Aorta (tissue), 5 donors: ENCODE measurements around the gene MAP2. TPM values are rescaled to one million over a fixed set of nuclear protein-coding genes. Genes with fewer than 3 reads are reported as not detected.

Experiments used
- ATAC-seq: fragments of 200-7000 bp; cut with Tn5 transposase; one replicate; pipeline ENCODE4 v1.9.1; 2022; ENCODE audit warnings: moderate library complexity; ENCODE audit not compliant: low FRiP score
- DNase-seq, 2 donors: peaks; one replicate each; pipeline ENCODE4 v3.0.0-alpha.2; 2020
- H3K27ac ChIP-seq, 2 donors: one replicate each; pipeline ENCODE4 v1.5.1; 2013; ENCODE audit warnings: low read length in 2 of 2, mild to moderate bottlenecking in 2 of 2, moderate library complexity in 2 of 2, control low read depth in 1 of 2, inconsistent platforms in 1 of 2, low read depth in 1 of 2
- H3K27me3 ChIP-seq, 2 donors: one replicate each; pipeline ENCODE4 v1.6.1; 2013; ENCODE audit warnings: control low read depth in 1 of 2, low read length in 1 of 2, mild to moderate bottlenecking in 1 of 2, moderate library complexity in 1 of 2; ENCODE audit not compliant: insufficient read depth in 2 of 2, control insufficient read depth in 1 of 2
- H3K36me3 ChIP-seq, 2 donors: one replicate each; pipeline ENCODE4 v1.6.1; 2013; ENCODE audit warnings: control low read depth in 1 of 2, low read length in 1 of 2, mild to moderate bottlenecking in 1 of 2; ENCODE audit not compliant: insufficient read depth in 2 of 2, control insufficient read depth in 1 of 2
- H3K4me1 ChIP-seq, 2 donors: one replicate each; pipeline ENCODE4 v1.6.1; 2013; ENCODE audit warnings: low read length in 2 of 2, control low read depth in 1 of 2, mild to moderate bottlenecking in 1 of 2, moderate library complexity in 1 of 2; ENCODE audit not compliant: insufficient read depth in 2 of 2, control insufficient read depth in 1 of 2
- H3K4me3 ChIP-seq, 2 donors: one replicate each; pipeline ENCODE4 v1.5.1; 2013; ENCODE audit warnings: low read length in 2 of 2, control low read depth in 1 of 2, mild to moderate bottlenecking in 1 of 2
- H3K9me3 ChIP-seq: one replicate; pipeline ENCODE4 v1.6.1; 2013; ENCODE audit warnings: mild to moderate bottlenecking, low read length; ENCODE audit not compliant: control insufficient read depth
- WGBS, 2 donors: extraction: QIAGEN DNeasy Blood & Tissue Kit; methylation state at CpG; one replicate each; pipeline ENCODE4 v1.1.7; 2013; 5-methylcytosine and 5-hydroxymethylcytosine counted together
- intact Hi-C, 2 donors: fragments of 100-400 bp; cut with DNase I; formaldehyde crosslinking; loops; one replicate each; pipeline versions ENCODE4 v1.14.2 to v1.15.0; 2022
- polyA plus RNA-seq, 2 donors: library from polyadenylated mRNA; stranded (reverse); fragments of 200-250 nt; gene quantifications; one replicate each; pipeline ENCODE4 v1.2.3, GENCODE V29; 2013
- total RNA-seq, 2 donors: library from RNA; stranded (reverse); fragmentation: NEBNext Ultra II Directional; extraction: Animal tissue kit (Norgen Biotek cat#: 25700); gene quantifications; one replicate each; pipeline ENCODE4 v1.2.1, GENCODE V29; 2021
- donor health status: healthy with polysubstance abuse.
- donor health status: Bipolar disorder and iron deficiency.
- donor health status: DM: no; HTN: no; CAD: no.
- donor health status: DM: no; HTN: no; CAD: no.
- donor health status: DM: yes; HTN: yes; CAD: no.

The MAP2 gene
- total and polyA plus RNA-seq, 4 donors: 15.3 to 59.7 (median 20.3) TPM

DNA sequence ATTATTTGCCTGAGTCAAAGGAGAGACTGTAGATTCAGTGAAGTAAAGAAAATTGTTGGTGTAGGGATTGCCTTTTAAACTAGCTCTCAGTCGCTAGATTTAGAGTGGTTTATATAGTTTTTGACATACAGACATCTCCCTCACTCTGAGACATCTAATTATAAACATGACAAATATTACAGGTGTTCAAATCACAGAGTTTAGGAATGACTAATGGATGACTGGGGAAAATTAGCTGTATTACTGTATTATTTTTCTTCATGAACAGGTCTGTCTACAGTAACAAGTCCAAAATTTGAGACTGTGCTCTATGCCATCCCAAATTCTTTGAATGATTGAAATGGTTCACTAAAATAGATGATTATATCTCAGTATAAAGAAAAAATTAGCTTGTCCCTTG, 40.0 kb downstream of the MAP2 start:
- Histone ChIP-seq H3K36me3 (no peaks in the 10 kb centered on the region), H3K9me3 (no peaks in the 10 kb centered on the region), H3K4me1 (peaks cover 3% of the 10 kb centered on the region in 2 donors), H3K27me3 (no peaks in the 10 kb centered on the region), H3K27ac (no peak overlapping the region), H3K4me3 (no peak overlapping the region)
- intact Hi-C loops: loop anchor here (5.0 to 10.0 kb wide), 2 partner anchors 37 to 61 kb away; no protein-coding TSS in a partner anchor
- ATAC-seq (no peak), DNase-seq (no peak)
- WGBS, 2 donors: 72 to 74% methylated on average over 1 of the region's 1 CpG

DNA sequence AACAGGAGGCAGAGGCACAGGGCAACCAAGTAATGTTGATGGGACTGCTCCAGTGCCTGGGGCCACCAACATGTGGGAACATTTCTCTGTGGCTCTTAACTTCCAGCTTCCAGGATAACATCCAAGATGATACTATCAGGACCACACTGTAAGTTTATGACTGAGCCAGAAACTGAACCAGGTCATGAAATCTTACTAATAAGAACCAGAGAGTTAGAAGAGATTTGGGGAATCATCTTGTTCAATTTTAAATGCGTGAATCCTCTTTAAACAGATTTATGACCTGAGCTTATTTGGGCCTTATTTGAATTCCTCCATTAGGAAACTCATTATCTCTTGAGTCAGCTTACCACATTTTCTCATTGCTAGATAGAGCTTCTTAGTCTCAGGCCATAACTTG, 45.0 kb downstream of the MAP2 start:
- 59 to 99% methylated on average over 1 of the region's 1 CpG for WGBS, 2 donors
- Histone ChIP-seq H3K36me3 (no peaks in the 10 kb centered on the region), H3K4me1 (peaks cover 4 to 10% of the 10 kb centered on the region in 2 donors), H3K27me3 (no peaks in the 10 kb centered on the region), H3K4me3 (no peak overlapping the region), H3K27ac (no peak overlapping the region), H3K9me3 (no peaks in the 10 kb centered on the region)
- ATAC-seq: no peak
- DNase-seq: no peak
- intact Hi-C loops: loop anchor here in 1 of 2 donors (10.0 kb wide), 1 partner anchor 56 kb away; no protein-coding TSS in a partner anchor

DNA sequence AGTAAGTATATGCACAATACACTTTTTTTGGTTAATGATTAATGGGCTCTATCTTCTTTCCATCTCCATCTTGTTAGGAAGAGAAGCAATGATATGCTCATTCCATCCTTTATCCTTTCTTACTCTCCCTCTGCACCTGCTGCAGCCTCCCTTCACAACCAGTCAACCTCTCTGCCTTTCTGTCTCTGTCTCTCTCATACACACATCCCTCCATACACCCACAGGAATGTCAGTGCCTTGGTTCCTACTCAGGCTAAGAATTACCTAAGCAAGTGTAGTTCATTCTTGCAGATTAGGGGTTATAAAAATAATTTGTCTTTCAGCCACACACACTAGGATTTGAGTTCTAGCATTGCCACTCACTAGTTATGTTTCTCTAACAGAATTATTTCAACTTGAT, 45.6 kb downstream of the MAP2 start:
- H3K9me3 ChIP-seq: no peaks in the 10 kb centered on the region
- peaks cover 4 to 10% of the 10 kb centered on the region in 2 donors for H3K4me1 ChIP-seq
- no peaks in the 10 kb centered on the region for H3K27me3 ChIP-seq
- H3K27ac ChIP-seq: no peak overlapping the region
- H3K36me3 ChIP-seq: no peaks in the 10 kb centered on the region
- ATAC-seq (no peak), DNase-seq (no peak)
- intact Hi-C loops: loop anchor here in 1 of 2 donors (10.0 kb wide), 1 partner anchor 55 kb away; no protein-coding TSS in a partner anchor
- no peak overlapping the region for H3K4me3 ChIP-seq

DNA sequence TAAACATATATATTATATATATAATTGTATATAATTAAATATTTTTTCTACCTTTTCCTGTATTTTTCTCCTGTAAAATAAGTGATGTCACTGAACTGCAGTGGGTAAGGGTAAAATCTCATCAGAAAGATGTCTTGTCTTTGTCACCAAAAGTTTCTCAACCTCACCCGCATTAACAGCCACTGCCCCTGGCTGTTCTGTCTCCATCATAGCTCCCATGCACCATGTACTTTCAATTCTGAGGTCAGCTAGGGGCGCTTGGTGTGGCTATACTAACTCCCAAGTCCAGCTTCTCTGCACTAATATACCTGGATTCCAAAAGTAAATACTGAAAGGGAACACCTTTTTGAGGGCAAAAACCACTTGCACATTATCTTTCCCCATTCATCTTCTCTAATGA, 46.6 kb downstream of the MAP2 start:
- intact Hi-C loops: no loop called here
- Histone ChIP-seq H3K9me3 (no peaks in the 10 kb centered on the region), H3K36me3 (no peaks in the 10 kb centered on the region), H3K4me1 (peaks cover 4 to 10% of the 10 kb centered on the region in 2 donors), H3K27me3 (no peaks in the 10 kb centered on the region), H3K4me3 (no peak overlapping the region), H3K27ac (no peak overlapping the region)
- ATAC-seq (no peak), DNase-seq (no peak)
- WGBS, 2 donors: 95 to 97% methylated on average over 2 of the region's 2 CpGs

DNA sequence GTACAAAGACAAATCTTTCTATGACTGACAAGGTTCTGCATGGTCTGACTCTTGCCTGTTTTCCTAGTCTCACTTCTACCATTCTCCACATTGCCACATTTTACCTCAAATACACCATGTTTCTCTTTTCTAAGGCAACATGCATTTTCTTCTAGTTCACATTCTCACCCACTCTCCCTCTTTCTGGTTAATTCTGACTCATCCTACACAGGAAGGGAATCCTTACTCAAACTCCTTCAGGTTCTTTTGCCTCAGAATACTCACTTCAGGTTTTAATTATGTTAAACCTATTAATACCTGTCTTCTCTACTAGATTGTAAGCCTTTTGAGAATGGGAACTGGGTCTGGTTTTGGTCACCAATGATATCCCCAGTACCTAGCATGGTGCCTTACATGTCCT, 47.2 kb downstream of the MAP2 start:
- ATAC-seq: no peak
- no peak for DNase-seq
- Histone ChIP-seq H3K4me3 (no peak overlapping the region), H3K9me3 (no peaks in the 10 kb centered on the region), H3K36me3 (no peaks in the 10 kb centered on the region), H3K27ac (no peak overlapping the region), H3K4me1 (peaks cover 4 to 7% of the 10 kb centered on the region in 2 donors), H3K27me3 (no peaks in the 10 kb centered on the region)
- intact Hi-C loops: no loop called here

DNA sequence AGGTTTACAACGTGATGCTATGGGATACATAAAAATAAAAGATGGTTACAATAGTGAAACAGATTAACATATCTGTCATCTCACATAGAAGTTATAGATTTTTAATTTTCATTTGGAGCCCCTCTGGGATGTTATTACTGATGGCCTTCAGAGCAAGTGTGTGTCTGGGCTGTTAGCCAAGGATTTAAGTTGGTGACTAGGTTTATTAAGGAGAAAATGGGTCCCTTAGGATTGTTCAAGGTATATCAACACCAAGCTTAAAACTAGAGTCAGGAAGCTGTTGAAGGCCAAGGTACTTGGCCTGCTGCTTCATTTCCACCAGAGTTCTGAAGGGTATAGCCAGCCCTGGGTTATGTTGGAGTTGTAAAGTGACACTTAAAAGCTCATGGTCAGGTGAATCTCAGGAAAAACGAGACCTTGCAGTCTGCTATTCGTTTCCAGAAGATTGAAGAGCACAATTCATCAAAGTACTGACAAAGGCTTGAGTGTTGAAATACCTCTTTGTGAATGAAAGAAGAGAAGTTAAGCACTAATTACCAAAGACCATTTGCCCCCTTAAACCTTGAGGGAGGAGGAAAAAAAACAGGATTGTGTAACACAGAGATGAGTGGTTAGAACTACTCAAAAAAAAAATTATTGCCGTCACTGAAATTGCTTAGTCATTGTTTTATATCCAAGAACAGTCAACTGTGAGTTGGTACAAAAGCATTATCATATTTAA, 48.4 kb downstream of the MAP2 start:
- WGBS, 2 donors: 54 to 55% methylated on average over 4 of the region's 4 CpGs
- no peaks in the 10 kb centered on the region for H3K36me3 ChIP-seq
- DNase-seq (no peak), ATAC-seq (peak; percentile 38)
- no peaks in the 10 kb centered on the region for H3K27me3 ChIP-seq
- intact Hi-C loops: no loop called here
- peak overlapping the region in 1 of 2 donors; percentile 36 for H3K27ac ChIP-seq
- no peaks in the 10 kb centered on the region for H3K9me3 ChIP-seq
- H3K4me1 ChIP-seq: peaks cover 4 to 7% of the 10 kb centered on the region in 2 donors
- H3K4me3 ChIP-seq: no peak overlapping the region

DNA sequence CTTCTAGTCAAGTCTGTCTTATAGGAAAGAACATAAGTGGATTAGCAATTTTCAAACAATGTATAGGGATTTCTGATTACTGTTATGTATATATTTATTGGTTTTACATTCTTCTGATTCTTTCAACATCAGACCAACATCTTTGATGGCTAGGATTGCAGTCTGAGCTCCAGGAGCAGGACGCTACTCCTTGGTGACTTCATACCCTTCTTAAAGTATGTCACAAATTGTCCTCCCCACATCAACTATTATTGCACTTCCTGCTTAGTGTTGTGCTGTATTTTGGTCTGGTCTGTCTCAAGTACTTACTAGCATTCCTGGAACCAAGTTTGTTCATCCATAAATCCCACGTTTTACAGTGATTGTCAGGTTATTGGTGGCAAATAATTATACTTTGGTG, 49.0 kb downstream of the MAP2 start:
- Histone ChIP-seq H3K4me3 (no peak overlapping the region), H3K27me3 (no peaks in the 10 kb centered on the region), H3K4me1 (peaks cover 4 to 7% of the 10 kb centered on the region in 2 donors), H3K36me3 (no peaks in the 10 kb centered on the region), H3K27ac (peak overlapping the region in 1 of 2 donors; percentile 17), H3K9me3 (no peaks in the 10 kb centered on the region)
- DNase-seq (no peak), ATAC-seq (no peak)
- intact Hi-C loops: no loop called here
- WGBS, 2 donors: 59 to 61% methylated on average over 2 of the region's 2 CpGs

DNA sequence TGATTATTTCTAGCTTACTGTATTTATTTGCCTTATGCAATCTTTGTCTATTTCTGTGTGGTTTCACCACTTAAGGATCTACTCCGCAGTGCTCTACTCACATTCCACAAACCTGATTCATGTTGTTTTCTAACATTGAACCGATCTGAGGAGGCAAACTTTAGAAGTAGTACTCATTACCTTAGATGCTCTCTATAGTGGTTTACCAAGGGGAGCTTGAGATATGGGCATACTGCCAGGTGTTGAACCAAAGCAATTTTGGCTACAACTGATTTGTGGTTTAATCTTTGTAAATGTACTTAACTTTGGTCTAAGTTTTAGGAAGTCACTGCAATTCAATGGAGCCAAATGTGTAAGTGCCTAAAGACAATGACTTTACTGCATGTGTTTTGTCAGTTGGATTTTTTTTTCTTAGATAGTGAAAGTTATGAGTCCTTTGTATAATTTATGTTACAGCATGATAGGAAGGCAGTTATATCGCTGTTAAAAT, 50.1 kb downstream of the MAP2 start:
- 23 to 27% methylated on average over 3 of the region's 3 CpGs for WGBS, 2 donors
- intact Hi-C loops: no loop called here
- Histone ChIP-seq H3K4me1 (peaks cover 4 to 7% of the 10 kb centered on the region in 2 donors), H3K9me3 (no peaks in the 10 kb centered on the region), H3K36me3 (no peaks in the 10 kb centered on the region), H3K27ac (no peak overlapping the region), H3K4me3 (no peak overlapping the region), H3K27me3 (no peaks in the 10 kb centered on the region)
- ATAC-seq: no peak
- DNase-seq: no peak

DNA sequence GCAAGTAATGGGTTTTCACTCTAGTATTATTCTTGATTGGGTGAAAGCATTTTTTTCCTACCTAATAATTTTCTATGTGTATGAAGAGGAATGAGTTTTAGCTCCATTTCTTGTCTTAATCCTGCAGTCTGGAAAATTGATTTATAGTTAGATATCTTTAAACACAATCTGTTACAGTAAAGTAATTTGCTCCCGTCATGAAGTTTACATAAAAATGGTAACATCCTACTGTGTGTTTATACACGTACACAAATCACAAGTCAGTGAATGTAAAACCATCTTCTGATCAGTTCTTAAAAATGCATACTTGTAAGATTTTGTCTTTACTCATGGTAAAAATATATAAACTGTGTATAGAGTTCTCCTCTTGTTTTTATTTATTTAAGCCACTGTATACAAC, 51.1 kb downstream of the MAP2 start:
- ATAC-seq (no peak), DNase-seq (no peak)
- no peak overlapping the region for H3K27ac ChIP-seq
- H3K27me3 ChIP-seq: no peaks in the 10 kb centered on the region
- no peak overlapping the region for H3K4me3 ChIP-seq
- 95 to 99% methylated on average over 2 of the region's 2 CpGs for WGBS, 2 donors
- no peaks in the 10 kb centered on the region for H3K9me3 ChIP-seq
- H3K36me3 ChIP-seq: no peaks in the 10 kb centered on the region
- intact Hi-C loops: no loop called here
- peaks cover 3 to 7% of the 10 kb centered on the region in 2 donors for H3K4me1 ChIP-seq
